K562 (cell line): ENCODE measurements around the gene FBLIM1.

ENCODE experiments used
- EZH2 ChIP-seq: IDR thresholded peaks from 2 replicates; pipeline ENCODE4 v1.6.1; 2012; ENCODE audit warnings: low read depth, mild to moderate bottlenecking, inconsistent platforms, low read length, borderline replicate concordance
- PTBP1 ChIP-seq: fragments of 200-400 bp; formaldehyde crosslinking; IDR thresholded peaks from 2 replicates; pipeline ENCODE4 v1.6.1; 2017; ENCODE audit warnings: low read depth, low read length
- ZNF184 ChIP-seq: sonication (generic); formaldehyde crosslinking; IDR thresholded peaks from 2 replicates; pipeline ENCODE4 v1.5.0; 2020; ENCODE audit warnings: missing genetic modification reagents
- ZNF592 ChIP-seq: fragments of 450-650 bp; IDR thresholded peaks from 2 replicates; pipeline ENCODE4 v1.6.1; 2017; ENCODE audit warnings: antibody characterized with exemption, mild to moderate bottlenecking
- TF ChIP-seq, protein P1 (sequence below), 3 experiments: IDR thresholded peaks in 2 of 3; conservative IDR thresholded peaks in 1 of 3; 2 replicates each; pipeline ENCODE4 v1.5.1; 2011 to 2012; ENCODE audit warnings: low read length in 3 of 3, mild to moderate bottlenecking in 3 of 3, control low read depth in 2 of 3, improper control_type of control experiment in 1 of 3, inconsistent platforms in 1 of 3, low read depth in 1 of 3, mixed read lengths in 1 of 3, moderate library complexity in 1 of 3; ENCODE audit not compliant: insufficient read depth in 2 of 3
- TF ChIP-seq, protein P2 (sequence below): fragments of 250-450 bp; sonication (Bioruptor Pico); IDR thresholded peaks from 2 replicates; pipeline ENCODE4 v1.4.0; 2020; ENCODE audit warnings: mild to moderate bottlenecking
- TF ChIP-seq, protein P3 (sequence below): fragments of 250-450 bp; sonication (Bioruptor Pico); IDR thresholded peaks from 2 replicates; pipeline ENCODE4 v1.8.0; 2022; ENCODE audit warnings: inconsistent platforms, mild to moderate bottlenecking, moderate library complexity, borderline replicate concordance
- TF ChIP-seq, protein P4 (sequence below): fragments of 450-650 bp; formaldehyde crosslinking; IDR thresholded peaks from 2 replicates; pipeline ENCODE4 v1.4.0; 2022; ENCODE audit warnings: mild to moderate bottlenecking, moderate library complexity

DNA sequence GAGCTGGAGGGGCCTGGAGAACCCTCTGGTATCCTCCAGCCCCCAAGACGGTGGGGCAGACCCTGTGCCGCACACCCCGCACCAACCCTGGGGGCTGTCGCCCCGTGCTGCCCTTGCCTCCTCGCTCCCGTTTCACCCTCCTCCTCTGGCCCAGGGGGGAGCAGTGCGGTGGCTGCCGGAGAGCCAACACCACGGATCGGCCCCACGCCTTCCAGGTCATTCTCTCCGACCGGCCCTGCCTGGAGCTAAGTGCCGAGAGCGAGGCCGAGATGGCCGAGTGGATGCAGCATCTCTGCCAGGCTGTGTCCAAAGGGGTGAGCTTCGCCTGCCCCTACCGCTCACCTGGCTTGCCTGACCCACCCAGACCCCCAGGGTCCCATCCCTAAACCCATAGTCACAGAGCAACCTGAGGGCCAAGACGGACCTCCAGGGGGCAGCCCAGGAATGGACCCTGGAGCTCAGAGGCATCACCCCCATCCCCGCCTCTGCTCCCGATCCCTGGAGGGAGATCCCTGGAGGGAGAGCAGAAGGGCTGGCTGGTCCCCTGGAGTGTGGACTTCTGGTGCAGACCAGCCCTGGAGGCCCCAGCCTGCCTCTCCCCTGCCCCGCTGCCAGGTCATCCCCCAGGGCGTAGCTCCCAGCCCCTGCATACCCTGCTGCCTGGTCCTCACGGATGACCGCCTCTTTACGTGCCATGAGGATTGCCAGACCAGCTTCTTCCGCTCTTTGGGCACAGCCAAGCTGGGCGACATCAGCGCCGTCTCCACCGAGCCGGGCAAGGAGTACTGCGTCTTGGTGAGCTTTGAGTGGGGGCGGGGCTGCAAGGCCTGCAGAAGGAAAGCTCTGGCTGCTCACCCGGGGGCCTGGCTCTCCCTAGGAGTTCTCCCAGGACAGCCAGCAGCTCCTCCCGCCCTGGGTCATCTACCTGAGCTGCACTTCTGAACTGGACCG, 26.6 kb upstream of the FBLIM1 start:
- TF ChIP-seq ZNF184 (no peak), EZH2 (no peak), ZNF592 (no peak), PTBP1 (no peak)
- TF ChIP-seq, protein P1, sequence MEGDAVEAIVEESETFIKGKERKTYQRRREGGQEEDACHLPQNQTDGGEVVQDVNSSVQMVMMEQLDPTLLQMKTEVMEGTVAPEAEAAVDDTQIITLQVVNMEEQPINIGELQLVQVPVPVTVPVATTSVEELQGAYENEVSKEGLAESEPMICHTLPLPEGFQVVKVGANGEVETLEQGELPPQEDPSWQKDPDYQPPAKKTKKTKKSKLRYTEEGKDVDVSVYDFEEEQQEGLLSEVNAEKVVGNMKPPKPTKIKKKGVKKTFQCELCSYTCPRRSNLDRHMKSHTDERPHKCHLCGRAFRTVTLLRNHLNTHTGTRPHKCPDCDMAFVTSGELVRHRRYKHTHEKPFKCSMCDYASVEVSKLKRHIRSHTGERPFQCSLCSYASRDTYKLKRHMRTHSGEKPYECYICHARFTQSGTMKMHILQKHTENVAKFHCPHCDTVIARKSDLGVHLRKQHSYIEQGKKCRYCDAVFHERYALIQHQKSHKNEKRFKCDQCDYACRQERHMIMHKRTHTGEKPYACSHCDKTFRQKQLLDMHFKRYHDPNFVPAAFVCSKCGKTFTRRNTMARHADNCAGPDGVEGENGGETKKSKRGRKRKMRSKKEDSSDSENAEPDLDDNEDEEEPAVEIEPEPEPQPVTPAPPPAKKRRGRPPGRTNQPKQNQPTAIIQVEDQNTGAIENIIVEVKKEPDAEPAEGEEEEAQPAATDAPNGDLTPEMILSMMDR (IDR thresholded peaks at IDR 0.05 in 2 of 3, conservative IDR thresholded peaks at IDR 0.05 in 1 of 3; ENCODE audit: insufficient read depth in 2 of 3, low read depth in 1 of 3, low read length in 3 of 3), result no peak
- TF ChIP-seq, protein P2, sequence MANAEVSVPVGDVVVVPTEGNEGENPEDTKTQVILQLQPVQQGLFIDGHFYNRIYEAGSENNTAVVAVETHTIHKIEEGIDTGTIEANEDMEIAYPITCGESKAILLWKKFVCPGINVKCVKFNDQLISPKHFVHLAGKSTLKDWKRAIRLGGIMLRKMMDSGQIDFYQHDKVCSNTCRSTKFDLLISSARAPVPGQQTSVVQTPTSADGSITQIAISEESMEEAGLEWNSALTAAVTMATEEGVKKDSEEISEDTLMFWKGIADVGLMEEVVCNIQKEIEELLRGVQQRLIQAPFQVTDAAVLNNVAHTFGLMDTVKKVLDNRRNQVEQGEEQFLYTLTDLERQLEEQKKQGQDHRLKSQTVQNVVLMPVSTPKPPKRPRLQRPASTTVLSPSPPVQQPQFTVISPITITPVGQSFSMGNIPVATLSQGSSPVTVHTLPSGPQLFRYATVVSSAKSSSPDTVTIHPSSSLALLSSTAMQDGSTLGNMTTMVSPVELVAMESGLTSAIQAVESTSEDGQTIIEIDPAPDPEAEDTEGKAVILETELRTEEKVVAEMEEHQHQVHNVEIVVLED (CRISPR knock-in tag), result no peak
- TF ChIP-seq, protein P3, sequence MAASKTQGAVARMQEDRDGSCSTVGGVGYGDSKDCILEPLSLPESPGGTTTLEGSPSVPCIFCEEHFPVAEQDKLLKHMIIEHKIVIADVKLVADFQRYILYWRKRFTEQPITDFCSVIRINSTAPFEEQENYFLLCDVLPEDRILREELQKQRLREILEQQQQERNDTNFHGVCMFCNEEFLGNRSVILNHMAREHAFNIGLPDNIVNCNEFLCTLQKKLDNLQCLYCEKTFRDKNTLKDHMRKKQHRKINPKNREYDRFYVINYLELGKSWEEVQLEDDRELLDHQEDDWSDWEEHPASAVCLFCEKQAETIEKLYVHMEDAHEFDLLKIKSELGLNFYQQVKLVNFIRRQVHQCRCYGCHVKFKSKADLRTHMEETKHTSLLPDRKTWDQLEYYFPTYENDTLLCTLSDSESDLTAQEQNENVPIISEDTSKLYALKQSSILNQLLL, result no peak
- TF ChIP-seq, protein P4, sequence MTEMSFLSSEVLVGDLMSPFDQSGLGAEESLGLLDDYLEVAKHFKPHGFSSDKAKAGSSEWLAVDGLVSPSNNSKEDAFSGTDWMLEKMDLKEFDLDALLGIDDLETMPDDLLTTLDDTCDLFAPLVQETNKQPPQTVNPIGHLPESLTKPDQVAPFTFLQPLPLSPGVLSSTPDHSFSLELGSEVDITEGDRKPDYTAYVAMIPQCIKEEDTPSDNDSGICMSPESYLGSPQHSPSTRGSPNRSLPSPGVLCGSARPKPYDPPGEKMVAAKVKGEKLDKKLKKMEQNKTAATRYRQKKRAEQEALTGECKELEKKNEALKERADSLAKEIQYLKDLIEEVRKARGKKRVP (CRISPR knock-in tag), result no peak
